ENCODE measurements around the gene ANKRD45.
"Not testable (repeated sequence)": the region's sequence is repeated elsewhere in the genome, so short reads cannot be mapped to it uniquely, and the experiment has no call there.

Gene ANKRD45

DNA sequence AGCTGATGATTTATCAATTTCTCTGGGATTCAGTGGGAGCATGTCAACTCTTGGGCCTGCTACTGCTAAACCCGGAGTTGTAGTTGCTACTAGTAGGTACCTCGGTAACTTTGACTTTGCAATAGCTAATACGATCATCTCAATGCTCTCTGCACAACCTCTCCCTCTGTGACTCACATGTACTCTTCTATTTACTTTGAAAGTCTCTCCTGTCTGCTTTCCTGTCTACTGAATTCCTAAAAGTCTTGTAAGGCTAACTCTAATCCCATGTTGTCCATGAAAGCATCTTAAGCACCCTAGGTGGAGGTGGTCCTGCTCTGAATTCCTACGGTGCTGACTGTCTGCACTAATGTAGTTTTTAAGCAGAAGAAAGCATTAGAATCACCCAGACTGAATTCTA is 96.1 kb downstream of the ANKRD45 start:
- no peak for DNase-seq (ENCODE audit: low read depth in 2 of 2, low spot score in 1 of 2)

- no peak for DNase-seq (ENCODE audit: low read depth in 2 of 2, low spot score in 1 of 2)
These were observed 97.3 kb downstream of the ANKRD45 start for GRCh38 chr1:173572201-173572873.

GRCh38 chr1:173570370-173571007 is 99.2 kb downstream of the ANKRD45 start:
- no peak for DNase-seq (ENCODE audit: low read depth in 2 of 2, low spot score in 1 of 2)

- no peak for DNase-seq (ENCODE audit: low read depth in 2 of 2, low spot score in 1 of 2)
These were observed 101.2 kb downstream of the ANKRD45 start for GRCh38 chr1:173568483-173568882.

- not testable (repeated sequence) for DNase-seq (ENCODE audit: low read depth in 2 of 2, low spot score in 1 of 2)
These were observed 105.8 kb downstream of the ANKRD45 start for GRCh38 chr1:173563846-173564245.

DNA sequence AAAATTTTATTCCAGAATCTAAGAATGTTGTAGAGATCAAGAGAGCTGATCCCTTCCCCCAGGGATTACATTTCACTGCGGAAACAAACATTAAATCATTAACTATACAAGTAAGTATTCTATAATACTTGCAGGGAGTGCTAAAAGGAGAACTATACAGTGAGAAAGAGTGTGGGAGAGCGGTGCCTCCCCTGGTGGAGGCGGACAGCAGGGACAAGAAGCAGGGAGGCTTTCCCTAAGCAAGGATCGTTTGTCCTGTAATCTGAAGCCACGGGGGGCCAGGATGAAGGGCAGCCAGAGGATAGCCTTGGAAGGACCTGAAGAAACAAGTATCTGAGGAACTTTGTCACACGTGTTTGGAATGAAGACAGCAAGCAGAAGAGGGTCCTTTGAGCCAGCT is 106.8 kb downstream of the ANKRD45 start:
- no peak for DNase-seq (ENCODE audit: low read depth in 2 of 2, low spot score in 1 of 2)

DNA sequence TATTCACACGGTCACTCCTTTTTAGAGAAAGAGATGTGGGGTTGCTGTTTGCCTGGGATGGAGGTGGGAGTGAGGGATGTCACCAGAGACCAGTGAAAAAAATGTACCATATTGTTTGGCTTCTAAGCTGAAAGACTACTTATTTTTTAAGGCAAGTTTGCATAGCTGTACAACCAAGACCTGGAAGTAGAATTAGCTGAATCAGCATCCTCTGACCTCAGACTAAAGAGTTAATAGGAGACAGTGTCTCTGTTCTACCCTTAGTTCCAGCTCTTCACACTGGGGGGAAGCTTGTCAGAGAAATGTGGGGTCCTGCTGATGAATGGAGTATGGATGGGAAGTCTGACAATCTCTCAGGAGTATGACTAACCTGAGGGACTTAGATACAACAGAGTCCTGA is 108.4 kb downstream of the ANKRD45 start:
- DNase-seq (ENCODE audit: low read depth in 2 of 2, low spot score in 1 of 2), result no peak

DNA sequence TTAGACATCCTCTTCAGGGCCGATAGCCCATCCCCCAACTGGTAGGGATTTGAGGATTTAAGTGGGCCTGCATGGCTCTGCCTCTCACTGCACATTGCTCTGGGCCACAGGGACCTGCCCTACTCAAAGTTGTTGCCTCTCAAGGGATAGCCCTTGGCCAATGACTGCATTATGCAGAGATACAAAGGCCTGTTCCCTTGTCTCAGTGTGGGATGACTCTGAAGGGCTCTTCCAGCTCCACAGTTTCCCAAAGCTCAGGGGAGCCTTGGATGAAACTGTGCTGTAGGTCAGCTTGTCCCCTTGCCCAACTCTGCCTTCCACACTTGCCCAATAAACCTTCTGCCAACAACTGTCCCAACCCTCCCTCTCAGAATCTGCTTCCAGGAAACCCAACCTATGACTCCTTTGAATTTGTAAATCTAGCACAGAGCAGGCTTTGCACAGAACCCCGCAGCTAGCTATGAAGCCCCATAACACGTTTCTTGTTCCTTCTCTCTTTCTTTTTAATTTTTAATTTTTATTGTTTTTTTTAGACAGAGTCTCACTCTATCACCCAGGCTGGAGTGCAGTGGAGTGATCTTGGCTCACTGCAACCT is 109.3 kb downstream of the ANKRD45 start:
- DNase-seq (ENCODE audit: low read depth in 2 of 2, low spot score in 1 of 2), result no peak

Data from stimulated activated CD8-positive, alpha-beta memory T cell treated with anti-CD3 and anti-CD28 coated beads, Interleukin-4, amount 100 ng/mL, for 4 hours (primary cell).